GM19438 (cell line): ENCODE results near the gene PCDHB7.
"Not testable (repeated sequence)": the region's sequence is repeated elsewhere in the genome, so short reads cannot be mapped to it uniquely, and the experiment has no call there.

ENCODE experiments used
- ATAC-seq: cut with Tn5 transposase; IDR thresholded peaks from one replicate; pipeline ENCODE4 v1.9.1; 2021; ENCODE audit warnings: low read depth; ENCODE audit not compliant: unreplicated experiment

PCDHB7 gene

GRCh38 chr5:141216035-141216434 lies 43.6 kb downstream of the PCDHB7 start:
- not testable (repeated sequence) for ATAC-seq

DNA sequence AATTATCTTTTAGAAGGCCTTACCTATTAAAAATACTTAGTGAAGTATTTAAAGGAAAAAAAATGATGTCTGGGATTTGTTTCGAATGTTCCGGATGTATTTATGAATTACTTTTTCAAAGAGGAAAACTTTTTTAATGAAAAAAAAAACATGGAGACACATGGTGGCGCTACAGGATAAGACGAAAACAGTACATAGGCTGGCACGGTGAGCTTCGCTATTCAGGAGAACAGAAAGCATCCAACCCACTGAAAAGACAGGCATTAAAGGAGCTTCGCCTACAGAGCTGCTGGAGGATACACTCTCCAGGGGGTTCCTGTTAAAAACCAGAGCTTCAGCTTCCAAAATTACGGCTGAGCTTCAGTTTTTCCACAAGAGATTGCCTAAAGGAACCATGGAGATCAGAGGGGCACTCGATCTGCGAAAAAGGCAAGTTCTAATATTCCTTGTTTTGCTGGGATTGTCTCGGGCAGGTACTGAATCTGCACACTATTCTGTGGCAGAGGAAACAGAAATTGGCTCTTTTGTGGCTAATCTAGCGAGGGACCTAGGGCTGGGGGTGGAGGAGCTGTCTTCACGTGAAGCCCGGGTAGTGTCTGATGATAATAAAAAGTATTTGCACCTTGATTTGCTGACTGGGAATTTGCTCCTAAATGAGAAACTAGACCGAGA lies 50.8 kb downstream of the PCDHB7 start, which contains the start of gene PCDHB14:
TSS of gene PCDHB14 (plus strand) at position 232 of the 672 bp plus-strand sequence. CDS start at position 395, 163 bp downstream.
- no peak for ATAC-seq

DNA sequence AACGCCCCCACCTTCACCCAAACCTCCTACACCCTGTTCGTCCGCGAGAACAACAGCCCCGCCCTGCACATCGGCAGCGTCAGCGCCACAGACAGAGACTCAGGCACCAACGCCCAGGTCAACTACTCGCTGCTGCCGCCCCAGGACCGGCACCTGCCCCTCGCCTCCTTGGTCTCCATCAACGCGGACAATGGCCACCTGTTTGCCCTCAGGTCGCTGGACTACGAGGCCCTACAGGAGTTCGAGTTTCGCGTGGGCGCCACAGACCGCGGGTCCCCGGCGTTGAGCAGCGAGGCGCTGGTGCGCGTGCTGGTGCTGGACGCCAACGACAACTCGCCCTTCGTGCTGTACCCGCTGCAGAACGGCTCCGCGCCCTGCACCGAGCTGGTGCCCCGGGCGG lies 52.4 kb downstream of the PCDHB7 start:
- ATAC-seq: not testable (repeated sequence)

- not testable (repeated sequence) for ATAC-seq
These were observed 53.0 kb downstream of the PCDHB7 start for GRCh38 chr5:141225421-141225820.
